HEK293 (cell line): ENCODE results near the gene NCKAP5.

ENCODE experiments used
- CTCF ChIA-PET: fragments of 350-600 bp; formaldehyde crosslinking; extraction: SDS; loops from one replicate; lab custom pipeline; 2021; ENCODE audit warnings: antibody characterized with exemption; lab: Yijun Ruan, JAX
- POLR2A ChIA-PET: fragments of 300-600 bp; formaldehyde crosslinking; extraction: SDS; loops from one replicate; lab custom pipeline; 2020; ENCODE audit warnings: antibody characterized with exemption, inconsistent platforms; lab: Yijun Ruan, JAX
- H3K27ac ChIP-seq: fragments of 200-500 bp; sonication (Bioruptor generic); 2 replicates; pipeline ENCODE4 v1.5.1; 2014; ENCODE audit warnings: low read depth, low read length, control low read depth, inconsistent platforms; ENCODE audit errors: extremely low read depth
- H3K36me3 ChIP-seq, 2 experiments: fragments of 200-500 bp in 1 of 2; sonication (Bioruptor generic) in 1 of 2; 1 replicate in 1 of 2; 2 replicates in 1 of 2; pipeline ENCODE4 v1.5.1; 2014 to 2017; ENCODE audit warnings: inconsistent platforms in 2 of 2, low read length in 2 of 2; ENCODE audit not compliant: control insufficient read depth in 2 of 2, insufficient read depth in 1 of 2
- H3K4me1 ChIP-seq: fragments of 200-500 bp; sonication (Bioruptor generic); 2 replicates; pipeline ENCODE4 v1.5.1; 2014; ENCODE audit warnings: mild to moderate bottlenecking, low read length, inconsistent platforms; ENCODE audit not compliant: control insufficient read depth, insufficient read depth
- H3K4me3 ChIP-seq: 2 replicates; pipeline ENCODE4 v1.5.1; 2011; ENCODE audit warnings: low read depth, mild to moderate bottlenecking, control low read depth, low read length, moderate library complexity
- H3K9me3 ChIP-seq: fragments of 200-500 bp; sonication (Bioruptor generic); 2 replicates; pipeline ENCODE4 v1.5.1; 2014; ENCODE audit warnings: low read depth, low read length, inconsistent platforms; ENCODE audit not compliant: control insufficient read depth, insufficient read depth
- GLI4 ChIP-seq: fragments of 450-650 bp; formaldehyde crosslinking; IDR thresholded peaks from 2 replicates; pipeline ENCODE4 v1.5.1; 2016; ENCODE audit warnings: missing biosample characterization, missing genetic modification characterization
- GLIS1 ChIP-seq: fragments of 450-650 bp; formaldehyde crosslinking; IDR thresholded peaks from 2 replicates; pipeline ENCODE4 v1.5.1; 2016; ENCODE audit warnings: missing biosample characterization, missing genetic modification characterization
- HOXA7 ChIP-seq: sonication (generic); formaldehyde crosslinking; IDR thresholded peaks from 2 replicates; pipeline ENCODE4 v1.8.1; 2022; ENCODE audit warnings: missing genetic modification reagents, borderline replicate concordance
- MYNN ChIP-seq: fragments of 450-650 bp; formaldehyde crosslinking; IDR thresholded peaks from 2 replicates; pipeline ENCODE4 v1.5.1; 2016; ENCODE audit warnings: missing biosample characterization, missing genetic modification characterization, borderline replicate concordance
- SCRT1 ChIP-seq: fragments of 450-650 bp; formaldehyde crosslinking; IDR thresholded peaks from 2 replicates; pipeline ENCODE4 v1.5.1; 2016; ENCODE audit warnings: missing biosample characterization, missing genetic modification characterization, borderline replicate concordance
- ZNF140 ChIP-seq: fragments of 450-650 bp; formaldehyde crosslinking; IDR thresholded peaks from 2 replicates; pipeline ENCODE4 v1.5.1; 2016; ENCODE audit warnings: missing biosample characterization, missing genetic modification characterization
- ZNF146 ChIP-seq: fragments of 450-650 bp; formaldehyde crosslinking; IDR thresholded peaks from 2 replicates; pipeline ENCODE4 v1.5.1; 2016; ENCODE audit warnings: missing biosample characterization, missing genetic modification characterization
- ZNF184 ChIP-seq: fragments of 450-650 bp; IDR thresholded peaks from 2 replicates; pipeline ENCODE4 v1.5.1; 2018; ENCODE audit warnings: missing biosample characterization, mild to moderate bottlenecking, missing genetic modification characterization
- ZNF214 ChIP-seq: fragments of 450-650 bp; formaldehyde crosslinking; IDR thresholded peaks from 2 replicates; pipeline ENCODE4 v1.5.1; 2017; ENCODE audit warnings: missing biosample characterization, mild to moderate bottlenecking, missing genetic modification characterization, borderline replicate concordance
- ZNF571 ChIP-seq: fragments of 450-650 bp; formaldehyde crosslinking; IDR thresholded peaks from 2 replicates; pipeline ENCODE4 v1.5.0; 2017; ENCODE audit warnings: missing biosample characterization, missing genetic modification characterization
- ZNF585B ChIP-seq: fragments of 450-650 bp; formaldehyde crosslinking; IDR thresholded peaks from 2 replicates; pipeline ENCODE4 v1.5.1; 2016; ENCODE audit warnings: missing biosample characterization, missing genetic modification characterization
- TF ChIP-seq, protein P1 (sequence below): fragments of 450-650 bp; formaldehyde crosslinking; IDR thresholded peaks from 2 replicates; pipeline ENCODE4 v1.5.1; 2016; ENCODE audit warnings: missing biosample characterization, missing genetic modification characterization
- TF ChIP-seq, protein P2 (sequence below): fragments of 450-650 bp; formaldehyde crosslinking; IDR thresholded peaks from 2 replicates; pipeline ENCODE4 v1.5.1; 2016; ENCODE audit warnings: missing biosample characterization, missing genetic modification characterization
- TF ChIP-seq, protein P3 (sequence below): fragments of 450-650 bp; formaldehyde crosslinking; IDR thresholded peaks from 2 replicates; pipeline ENCODE4 v1.5.1; 2017; ENCODE audit warnings: missing biosample characterization, missing genetic modification characterization
- TF ChIP-seq, protein P4 (sequence below): fragments of 450-650 bp; formaldehyde crosslinking; IDR thresholded peaks from 2 replicates; pipeline ENCODE4 v1.5.1; 2016; ENCODE audit warnings: missing biosample characterization, missing genetic modification characterization
- TF ChIP-seq, protein P5 (sequence below): fragments of 450-650 bp; formaldehyde crosslinking; IDR thresholded peaks from 2 replicates; pipeline ENCODE4 v1.5.1; 2016; ENCODE audit warnings: missing biosample characterization, missing genetic modification characterization

The NCKAP5 gene

DNA sequence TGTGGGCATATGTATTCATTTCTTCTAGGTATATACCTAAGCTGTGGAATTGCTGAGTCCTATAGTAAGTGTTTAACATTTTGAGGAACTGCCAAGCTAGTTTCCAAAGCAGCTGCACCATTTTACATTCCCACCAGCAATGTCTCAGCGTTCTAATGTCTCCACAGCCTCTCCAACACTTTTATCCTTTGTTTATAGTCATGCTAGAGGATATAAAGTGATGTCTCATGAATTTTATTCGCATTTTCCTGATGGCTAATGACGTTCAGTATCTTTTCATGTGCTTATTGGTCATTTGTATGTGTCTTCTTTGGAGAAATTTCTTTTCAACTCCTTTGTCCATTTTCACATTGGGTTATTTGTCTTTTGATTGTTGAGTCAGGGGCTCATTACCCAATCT lies 295.2 kb downstream of the NCKAP5 start:
- POLR2A ChIA-PET = no interaction called here
- Histone ChIP-seq H3K9me3 (no peaks in the 10 kb centered on the region), H3K36me3 (no peaks in the 10 kb centered on the region), H3K27ac (no peak overlapping the region), H3K4me3 (no peak overlapping the region), H3K4me1 (0 out of 2 replicates have a peak, but pooled peaks cover 5% of the 10 kb centered on the region)
- no peak for TF ChIP-seq ZNF571 (tag by site-specific recombination)
- CTCF ChIA-PET = interaction anchor here (0.5 to 0.9 kb wide), 2 partner anchors 10 to 12 kb away, joined by 3 read pairs; no protein-coding TSS in a partner anchor

DNA sequence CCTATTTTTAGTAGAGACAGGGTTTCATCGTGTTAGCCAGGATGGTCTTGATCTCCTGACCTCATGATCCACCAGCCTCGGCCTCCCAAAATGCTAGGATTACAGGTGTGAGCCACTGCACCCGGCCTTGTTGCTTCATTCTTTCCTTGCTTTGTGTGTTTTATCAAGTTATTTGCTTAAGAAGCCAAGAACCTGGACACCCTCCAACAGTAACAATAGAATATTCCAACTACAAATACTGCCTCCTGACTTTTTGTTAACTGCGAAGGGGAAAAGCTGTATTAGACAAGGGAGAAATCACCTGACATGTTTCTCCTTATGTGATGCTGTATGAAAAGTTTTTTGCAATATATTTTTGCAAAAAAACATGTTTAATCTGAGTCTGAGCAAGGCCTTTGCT lies 297.2 kb downstream of the NCKAP5 start:
- TF ChIP-seq, protein P1, sequence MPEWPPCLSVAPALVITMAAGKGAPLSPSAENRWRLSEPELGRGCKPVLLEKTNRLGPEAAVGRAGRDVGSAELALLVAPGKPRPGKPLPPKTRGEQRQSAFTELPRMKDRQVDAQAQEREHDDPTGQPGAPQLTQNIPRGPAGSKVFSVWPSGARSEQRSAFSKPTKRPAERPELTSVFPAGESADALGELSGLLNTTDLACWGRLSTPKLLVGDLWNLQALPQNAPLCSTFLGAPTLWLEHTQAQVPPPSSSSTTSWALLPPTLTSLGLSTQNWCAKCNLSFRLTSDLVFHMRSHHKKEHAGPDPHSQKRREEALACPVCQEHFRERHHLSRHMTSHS (tag by site-specific recombination) = no peak
- TF ChIP-seq ZNF140 (tag by site-specific recombination) (no peak), SCRT1 (tag by site-specific recombination) (0 out of 2 replicates have a peak, but pooled peaks have one; percentile 15), GLI4 (tag by site-specific recombination) (no peak), ZNF585B (no peak), ZNF214 (tag by site-specific recombination) (no peak)
- TF ChIP-seq, protein P2, sequence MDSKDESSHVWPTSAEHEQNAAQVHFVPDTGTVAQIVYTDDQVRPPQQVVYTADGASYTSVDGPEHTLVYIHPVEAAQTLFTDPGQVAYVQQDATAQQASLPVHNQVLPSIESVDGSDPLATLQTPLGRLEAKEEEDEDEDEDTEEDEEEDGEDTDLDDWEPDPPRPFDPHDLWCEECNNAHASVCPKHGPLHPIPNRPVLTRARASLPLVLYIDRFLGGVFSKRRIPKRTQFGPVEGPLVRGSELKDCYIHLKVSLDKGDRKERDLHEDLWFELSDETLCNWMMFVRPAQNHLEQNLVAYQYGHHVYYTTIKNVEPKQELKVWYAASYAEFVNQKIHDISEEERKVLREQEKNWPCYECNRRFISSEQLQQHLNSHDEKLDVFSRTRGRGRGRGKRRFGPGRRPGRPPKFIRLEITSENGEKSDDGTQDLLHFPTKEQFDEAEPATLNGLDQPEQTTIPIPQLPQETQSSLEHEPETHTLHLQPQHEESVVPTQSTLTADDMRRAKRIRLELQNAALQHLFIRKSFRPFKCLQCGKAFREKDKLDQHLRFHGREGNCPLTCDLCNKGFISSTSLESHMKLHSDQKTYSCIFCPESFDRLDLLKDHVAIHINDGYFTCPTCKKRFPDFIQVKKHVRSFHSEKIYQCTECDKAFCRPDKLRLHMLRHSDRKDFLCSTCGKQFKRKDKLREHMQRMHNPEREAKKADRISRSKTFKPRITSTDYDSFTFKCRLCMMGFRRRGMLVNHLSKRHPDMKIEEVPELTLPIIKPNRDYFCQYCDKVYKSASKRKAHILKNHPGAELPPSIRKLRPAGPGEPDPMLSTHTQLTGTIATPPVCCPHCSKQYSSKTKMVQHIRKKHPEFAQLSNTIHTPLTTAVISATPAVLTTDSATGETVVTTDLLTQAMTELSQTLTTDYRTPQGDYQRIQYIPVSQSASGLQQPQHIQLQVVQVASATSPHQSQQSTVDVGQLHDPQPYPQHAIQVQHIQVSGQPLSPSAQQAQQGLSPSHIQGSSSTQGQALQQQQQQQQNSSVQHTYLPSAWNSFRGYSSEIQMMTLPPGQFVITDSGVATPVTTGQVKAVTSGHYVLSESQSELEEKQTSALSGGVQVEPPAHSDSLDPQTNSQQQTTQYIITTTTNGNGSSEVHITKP = peak; percentile 46
- TF ChIP-seq, protein P3, sequence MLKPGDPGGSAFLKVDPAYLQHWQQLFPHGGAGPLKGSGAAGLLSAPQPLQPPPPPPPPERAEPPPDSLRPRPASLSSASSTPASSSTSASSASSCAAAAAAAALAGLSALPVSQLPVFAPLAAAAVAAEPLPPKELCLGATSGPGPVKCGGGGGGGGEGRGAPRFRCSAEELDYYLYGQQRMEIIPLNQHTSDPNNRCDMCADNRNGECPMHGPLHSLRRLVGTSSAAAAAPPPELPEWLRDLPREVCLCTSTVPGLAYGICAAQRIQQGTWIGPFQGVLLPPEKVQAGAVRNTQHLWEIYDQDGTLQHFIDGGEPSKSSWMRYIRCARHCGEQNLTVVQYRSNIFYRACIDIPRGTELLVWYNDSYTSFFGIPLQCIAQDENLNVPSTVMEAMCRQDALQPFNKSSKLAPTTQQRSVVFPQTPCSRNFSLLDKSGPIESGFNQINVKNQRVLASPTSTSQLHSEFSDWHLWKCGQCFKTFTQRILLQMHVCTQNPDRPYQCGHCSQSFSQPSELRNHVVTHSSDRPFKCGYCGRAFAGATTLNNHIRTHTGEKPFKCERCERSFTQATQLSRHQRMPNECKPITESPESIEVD = peak; percentile 57; the same call in 1 of the 2 replicates
- POLR2A ChIA-PET = no interaction called here
- no peaks in the 10 kb centered on the region for H3K36me3 ChIP-seq
- no peak overlapping the region for H3K27ac ChIP-seq
- H3K4me3 ChIP-seq = no peak overlapping the region
- H3K4me1 ChIP-seq = peaks cover 12% of the 10 kb centered on the region
- no peaks in the 10 kb centered on the region for H3K9me3 ChIP-seq
- CTCF ChIA-PET = no interaction called here

DNA sequence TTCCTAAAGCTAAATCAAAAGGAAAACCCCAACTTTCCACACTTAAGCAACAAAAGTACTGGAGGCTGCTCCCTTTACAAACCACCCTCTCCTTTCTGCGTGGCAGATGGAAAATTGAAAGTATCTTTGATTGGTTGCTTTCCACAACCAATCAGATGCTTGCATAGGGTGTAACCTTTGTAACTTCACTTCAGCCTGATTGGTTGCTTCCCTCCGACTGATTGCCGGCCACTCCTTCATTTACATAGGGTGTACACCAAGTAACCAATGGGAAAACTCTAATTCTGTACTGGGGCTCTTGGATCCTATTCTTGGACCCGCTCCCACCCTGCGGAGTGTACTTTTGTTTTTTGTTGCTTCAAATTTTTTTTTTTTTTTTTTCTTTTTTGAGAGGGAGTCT lies 297.7 kb downstream of the NCKAP5 start:
- Histone ChIP-seq H3K4me1 (peaks cover 14% of the 10 kb centered on the region), H3K27ac (no peak overlapping the region), H3K9me3 (no peaks in the 10 kb centered on the region), H3K4me3 (no peak overlapping the region), H3K36me3 (no peaks in the 10 kb centered on the region)
- no peak for TF ChIP-seq HOXA7 (CRISPR knock-in tag)
- TF ChIP-seq ZNF184 (tag by site-specific recombination) = no peak
- TF ChIP-seq, protein P4, sequence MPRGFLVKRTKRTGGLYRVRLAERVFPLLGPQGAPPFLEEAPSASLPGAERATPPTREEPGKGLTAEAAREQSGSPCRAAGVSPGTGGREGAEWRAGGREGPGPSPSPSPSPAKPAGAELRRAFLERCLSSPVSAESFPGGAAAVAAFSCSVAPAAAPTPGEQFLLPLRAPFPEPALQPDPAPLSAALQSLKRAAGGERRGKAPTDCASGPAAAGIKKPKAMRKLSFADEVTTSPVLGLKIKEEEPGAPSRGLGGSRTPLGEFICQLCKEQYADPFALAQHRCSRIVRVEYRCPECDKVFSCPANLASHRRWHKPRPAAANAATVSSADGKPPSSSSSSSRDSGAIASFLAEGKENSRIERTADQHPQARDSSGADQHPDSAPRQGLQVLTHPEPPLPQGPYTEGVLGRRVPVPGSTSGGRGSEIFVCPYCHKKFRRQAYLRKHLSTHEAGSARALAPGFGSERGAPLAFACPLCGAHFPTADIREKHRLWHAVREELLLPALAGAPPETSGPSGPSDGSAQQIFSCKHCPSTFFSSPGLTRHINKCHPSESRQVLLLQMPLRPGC (tag by site-specific recombination) = no peak
- no peak for TF ChIP-seq MYNN (tag by site-specific recombination)
- TF ChIP-seq, protein P5, sequence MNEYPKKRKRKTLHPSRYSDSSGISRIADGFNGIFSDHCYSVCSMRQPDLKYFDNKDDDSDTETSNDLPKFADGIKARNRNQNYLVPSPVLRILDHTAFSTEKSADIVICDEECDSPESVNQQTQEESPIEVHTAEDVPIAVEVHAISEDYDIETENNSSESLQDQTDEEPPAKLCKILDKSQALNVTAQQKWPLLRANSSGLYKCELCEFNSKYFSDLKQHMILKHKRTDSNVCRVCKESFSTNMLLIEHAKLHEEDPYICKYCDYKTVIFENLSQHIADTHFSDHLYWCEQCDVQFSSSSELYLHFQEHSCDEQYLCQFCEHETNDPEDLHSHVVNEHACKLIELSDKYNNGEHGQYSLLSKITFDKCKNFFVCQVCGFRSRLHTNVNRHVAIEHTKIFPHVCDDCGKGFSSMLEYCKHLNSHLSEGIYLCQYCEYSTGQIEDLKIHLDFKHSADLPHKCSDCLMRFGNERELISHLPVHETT (tag by site-specific recombination) = no peak
- no peak for TF ChIP-seq GLIS1 (tag by site-specific recombination)
- no peak for TF ChIP-seq ZNF146
- ChIA-PET CTCF (no interaction called here), POLR2A (no interaction called here)
